Parathyroid adenoma (tissue), 2 donors: ENCODE measurements around the gene AP5S1.

Source experiments
- H2AFZ ChIP-seq: fragments of 300-600 bp; sonication (generic); one replicate; pipeline ENCODE4 v1.7.0; 2017; ENCODE audit warnings: antibody characterized with exemption, mild to moderate bottlenecking
- H3K27ac ChIP-seq: fragments of 300-600 bp; sonication (generic); one replicate; pipeline ENCODE4 v1.7.0; 2017
- H3K27me3 ChIP-seq: fragments of 300-600 bp; sonication (generic); one replicate; pipeline ENCODE4 v1.7.0; 2017; ENCODE audit warnings: low read length; ENCODE audit not compliant: control insufficient read depth, insufficient read depth
- H3K36me3 ChIP-seq: fragments of 300-600 bp; sonication (generic); one replicate; pipeline ENCODE4 v1.7.0; 2017; ENCODE audit warnings: low read length; ENCODE audit not compliant: control insufficient read depth, insufficient read depth
- H3K4me1 ChIP-seq: fragments of 300-600 bp; sonication (generic); one replicate; pipeline ENCODE4 v1.7.0; 2017; ENCODE audit warnings: control low read depth
- H3K4me2 ChIP-seq: fragments of 300-600 bp; sonication (generic); one replicate; pipeline ENCODE4 v1.7.0; 2017; ENCODE audit warnings: low read length
- H3K4me3 ChIP-seq: fragments of 300-600 bp; sonication (generic); one replicate; pipeline ENCODE4 v1.7.0; 2017; ENCODE audit warnings: low read depth, low read length
- H3K79me2 ChIP-seq: fragments of 300-600 bp; sonication (generic); one replicate; pipeline ENCODE4 v1.7.0; 2017; ENCODE audit warnings: control low read depth
- H3K9ac ChIP-seq: fragments of 300-600 bp; sonication (generic); one replicate; pipeline ENCODE4 v1.7.0; 2017; ENCODE audit warnings: mild to moderate bottlenecking
- H3K9me3 ChIP-seq: fragments of 300-600 bp; sonication (generic); one replicate; pipeline ENCODE4 v1.7.0; 2017; ENCODE audit warnings: low read length; ENCODE audit not compliant: control insufficient read depth
- CTCF ChIP-seq: fragments of 300-600 bp; sonication (generic); IDR thresholded peaks from one replicate; pipeline ENCODE4 v1.7.0; 2017; ENCODE audit warnings: antibody characterized with exemption, mild to moderate bottlenecking
- donor health status: primary hyperparathyroidism.

AP5S1 gene

DNA sequence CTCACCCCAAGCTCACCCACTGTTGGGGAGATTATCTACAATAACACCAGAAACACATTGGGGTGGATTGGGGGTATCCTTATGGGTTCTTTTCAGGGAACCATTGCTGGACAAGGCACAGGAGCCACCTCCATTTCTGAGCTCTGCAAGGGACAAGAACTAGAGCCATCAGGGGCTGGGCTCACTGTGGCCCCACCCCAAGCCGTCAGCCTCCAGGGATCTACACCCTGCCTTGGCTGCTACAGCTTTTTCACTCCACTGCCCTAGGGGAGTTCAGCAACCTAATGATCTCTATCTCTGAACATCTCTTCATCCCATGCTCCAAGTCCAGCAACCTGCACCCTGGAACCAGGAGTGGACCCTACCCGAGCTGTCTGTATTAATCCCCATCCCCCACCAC is 47.5 kb downstream of the AP5S1 start:
- no peak overlapping the region for H2AFZ ChIP-seq
- H3K4me1 ChIP-seq: no peaks in the 10 kb centered on the region
- H3K36me3 ChIP-seq: no peaks in the 10 kb centered on the region
- H3K9me3 ChIP-seq: no peaks in the 10 kb centered on the region
- TF ChIP-seq CTCF: no peak
- H3K9ac ChIP-seq: no peak overlapping the region
- no peak overlapping the region for H3K4me3 ChIP-seq
- no peaks in the 10 kb centered on the region for H3K79me2 ChIP-seq
- no peak overlapping the region for H3K4me2 ChIP-seq
- no peak overlapping the region for H3K27ac ChIP-seq
- H3K27me3 ChIP-seq: no peaks in the 10 kb centered on the region

GRCh38 chr20:3869839-3870634 is 49.7 kb downstream of the AP5S1 start:
- no peak overlapping the region for H3K9ac ChIP-seq
- no peak for TF ChIP-seq CTCF
- no peaks in the 10 kb centered on the region for H3K4me1 ChIP-seq
- no peaks in the 10 kb centered on the region for H3K27me3 ChIP-seq
- no peaks in the 10 kb centered on the region for H3K79me2 ChIP-seq
- no peaks in the 10 kb centered on the region for H3K36me3 ChIP-seq
- H2AFZ ChIP-seq: no peak overlapping the region
- H3K27ac ChIP-seq: no peak overlapping the region
- H3K4me3 ChIP-seq: no peak overlapping the region
- no peaks in the 10 kb centered on the region for H3K9me3 ChIP-seq
- no peak overlapping the region for H3K4me2 ChIP-seq

- no peak for TF ChIP-seq CTCF
- Histone ChIP-seq H3K4me1 (no peaks in the 10 kb centered on the region), H3K4me2 (no peak overlapping the region), H2AFZ (no peak overlapping the region), H3K9ac (no peak overlapping the region), H3K9me3 (no peaks in the 10 kb centered on the region), H3K4me3 (no peak overlapping the region), H3K79me2 (no peaks in the 10 kb centered on the region), H3K36me3 (no peaks in the 10 kb centered on the region), H3K27ac (no peak overlapping the region), H3K27me3 (no peaks in the 10 kb centered on the region)
Observed at GRCh38 chr20:3871550-3872265, 51.4 kb downstream of the AP5S1 start.

- H3K4me2 ChIP-seq: no peak overlapping the region
- no peak overlapping the region for H3K4me3 ChIP-seq
- no peaks in the 10 kb centered on the region for H3K36me3 ChIP-seq
- no peak overlapping the region for H3K27ac ChIP-seq
- H3K79me2 ChIP-seq: no peaks in the 10 kb centered on the region
- no peak overlapping the region for H3K9ac ChIP-seq
- no peaks in the 10 kb centered on the region for H3K9me3 ChIP-seq
- H2AFZ ChIP-seq: no peak overlapping the region
- no peaks in the 10 kb centered on the region for H3K27me3 ChIP-seq
- TF ChIP-seq CTCF: no peak
- no peaks in the 10 kb centered on the region for H3K4me1 ChIP-seq
Observed at GRCh38 chr20:3873507-3873906, 53.2 kb downstream of the AP5S1 start.
